NCI-H1105 treated with DMSO at 0.1 percent for 48 hours (cell line): Measurements from ENCODE around the gene CTIF.
A peak's percentile ranks its signal among the peaks of the same experiment; 100 is the strongest.

Source experiments
- DNase-seq: peaks from one replicate; lab custom pipeline; 2025; lab: John Stamatoyannopoulos, UW

Gene CTIF

DNA sequence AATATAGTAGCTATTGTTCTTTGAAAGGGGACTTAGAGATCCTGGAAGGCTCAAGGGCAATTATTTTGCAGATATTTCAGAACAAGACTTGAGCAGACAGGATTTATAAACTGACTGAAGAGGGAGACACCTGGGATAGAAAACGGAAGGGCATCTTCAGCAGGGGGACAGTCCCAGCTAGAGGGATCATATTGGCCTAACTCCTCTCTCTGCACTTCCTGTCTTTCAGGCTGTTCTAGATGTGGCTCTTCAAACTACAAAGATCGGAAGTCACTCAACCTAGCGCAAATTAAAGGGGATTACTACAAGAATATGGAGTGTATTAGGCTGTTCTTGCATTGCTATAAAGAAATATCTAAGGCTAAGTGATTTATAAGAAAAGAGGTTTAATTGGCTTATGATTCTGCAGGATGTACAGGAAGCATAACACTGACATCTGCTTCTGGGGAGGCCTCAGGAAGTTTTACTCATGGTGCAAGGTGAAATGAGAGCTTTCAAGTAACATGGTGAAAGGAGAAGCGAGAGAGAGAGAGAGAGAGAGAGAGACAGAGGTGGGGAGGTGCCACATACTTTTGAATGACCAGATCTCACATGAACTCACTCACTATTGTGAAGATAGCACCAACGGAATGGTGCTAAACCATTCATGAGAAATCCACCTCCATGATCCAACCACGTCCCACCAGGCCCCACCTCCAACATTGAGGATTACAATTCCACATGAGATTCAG lies 5.3 kb upstream of the CTIF start:
- no peak for DNase-seq

DNA sequence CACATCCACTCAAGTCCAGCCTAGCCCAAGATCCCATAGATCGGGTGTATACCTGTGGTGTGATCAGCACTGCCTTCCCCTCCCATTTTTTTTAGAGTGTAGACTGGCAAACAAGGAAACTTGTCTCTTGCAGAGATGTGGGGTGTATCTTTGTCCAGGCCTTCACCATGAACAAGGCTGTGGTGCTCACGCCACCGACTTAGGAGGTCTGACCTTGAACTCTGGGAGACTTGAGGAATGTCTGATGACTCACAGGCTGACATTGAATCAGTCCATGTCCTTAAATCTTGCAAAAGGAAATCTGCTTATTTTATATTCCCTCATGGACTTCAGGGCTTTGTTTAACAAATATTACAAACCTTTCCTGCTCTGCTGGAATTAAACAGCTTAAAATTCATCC lies 4.5 kb upstream of the CTIF start:
- no peak for DNase-seq

DNA sequence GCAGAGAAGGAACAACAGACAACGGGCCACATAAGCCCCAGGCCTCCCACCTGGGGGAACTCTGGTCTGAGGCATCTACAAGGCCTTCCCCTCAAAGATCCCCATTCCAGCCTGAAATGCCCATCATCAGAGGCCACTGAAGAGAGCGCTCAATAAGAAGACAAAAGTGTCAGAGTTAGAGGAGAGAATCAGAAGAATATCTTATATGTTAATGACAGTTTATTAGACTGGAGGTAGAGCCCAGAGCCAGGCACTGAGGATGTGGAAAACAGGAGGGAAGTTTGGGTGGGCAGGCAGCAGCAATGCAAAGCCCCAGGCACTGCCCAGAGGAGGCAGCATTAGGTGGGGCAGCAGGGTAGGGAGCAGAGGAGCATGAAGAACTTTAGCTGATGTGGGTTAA lies 2.9 kb upstream of the CTIF start:
- DNase-seq, result no peak

DNA sequence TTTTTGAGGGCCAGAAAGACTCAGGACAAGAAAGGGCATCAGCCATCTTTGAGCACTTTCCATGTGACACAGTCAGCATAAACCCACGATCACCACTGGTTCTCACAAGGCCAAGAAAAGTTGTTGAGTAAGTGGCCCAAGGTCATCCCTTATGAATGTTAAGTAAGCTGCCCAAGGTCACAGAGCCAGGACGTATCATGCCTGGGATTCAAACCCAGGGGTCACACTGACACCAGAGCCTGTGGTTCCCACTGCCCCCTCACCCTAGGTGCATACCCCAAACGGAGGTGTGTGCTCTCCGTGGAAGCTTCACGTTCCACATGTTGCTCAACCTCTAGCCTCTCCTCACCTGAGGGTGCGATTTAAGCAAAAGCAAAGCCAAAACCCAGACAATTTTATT lies 2.3 kb upstream of the CTIF start:
- no peak for DNase-seq

DNA sequence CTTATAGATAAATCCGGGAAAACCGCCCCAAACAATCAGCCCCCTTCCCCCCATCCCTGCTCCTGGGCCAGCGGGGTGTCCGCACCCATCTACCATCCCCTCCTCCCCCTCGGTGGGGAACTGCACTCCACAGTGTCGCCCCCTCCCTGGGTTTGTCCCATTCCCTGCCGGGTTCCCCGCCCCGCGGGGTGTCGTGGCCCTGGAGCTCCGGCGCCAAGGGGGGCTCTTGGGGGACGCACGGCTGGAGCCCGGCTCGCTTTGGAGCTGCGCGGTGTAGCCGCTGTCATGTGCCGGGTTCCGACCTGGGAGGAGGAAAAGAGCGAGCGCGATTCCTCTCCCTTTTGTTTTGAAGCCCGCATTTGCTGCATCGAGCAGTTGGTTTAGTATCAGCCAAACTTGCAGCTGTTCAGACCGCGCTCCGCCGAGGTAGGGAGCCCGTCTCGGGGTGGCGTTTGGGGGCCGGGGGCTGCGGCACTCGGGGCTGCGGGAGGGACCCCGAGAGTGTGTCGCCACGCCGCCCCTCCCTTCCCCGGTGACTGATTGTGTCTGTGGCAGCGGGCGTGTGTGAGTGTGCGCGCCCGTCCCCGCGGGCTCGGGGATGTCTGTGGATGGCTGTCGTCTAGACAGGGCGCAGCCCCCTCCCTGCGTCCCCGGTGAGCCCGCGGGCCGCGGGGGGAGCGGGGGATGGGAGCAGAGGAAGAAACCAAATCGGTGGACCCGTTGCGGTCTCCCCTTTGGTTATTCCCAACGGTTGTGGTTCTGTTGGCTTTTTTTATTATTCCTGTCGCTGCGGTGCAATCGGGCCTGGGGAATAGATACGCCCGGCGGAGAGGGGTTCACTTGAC lies 797 bp downstream of the CTIF start:
- peak; percentile 45 for DNase-seq

DNA sequence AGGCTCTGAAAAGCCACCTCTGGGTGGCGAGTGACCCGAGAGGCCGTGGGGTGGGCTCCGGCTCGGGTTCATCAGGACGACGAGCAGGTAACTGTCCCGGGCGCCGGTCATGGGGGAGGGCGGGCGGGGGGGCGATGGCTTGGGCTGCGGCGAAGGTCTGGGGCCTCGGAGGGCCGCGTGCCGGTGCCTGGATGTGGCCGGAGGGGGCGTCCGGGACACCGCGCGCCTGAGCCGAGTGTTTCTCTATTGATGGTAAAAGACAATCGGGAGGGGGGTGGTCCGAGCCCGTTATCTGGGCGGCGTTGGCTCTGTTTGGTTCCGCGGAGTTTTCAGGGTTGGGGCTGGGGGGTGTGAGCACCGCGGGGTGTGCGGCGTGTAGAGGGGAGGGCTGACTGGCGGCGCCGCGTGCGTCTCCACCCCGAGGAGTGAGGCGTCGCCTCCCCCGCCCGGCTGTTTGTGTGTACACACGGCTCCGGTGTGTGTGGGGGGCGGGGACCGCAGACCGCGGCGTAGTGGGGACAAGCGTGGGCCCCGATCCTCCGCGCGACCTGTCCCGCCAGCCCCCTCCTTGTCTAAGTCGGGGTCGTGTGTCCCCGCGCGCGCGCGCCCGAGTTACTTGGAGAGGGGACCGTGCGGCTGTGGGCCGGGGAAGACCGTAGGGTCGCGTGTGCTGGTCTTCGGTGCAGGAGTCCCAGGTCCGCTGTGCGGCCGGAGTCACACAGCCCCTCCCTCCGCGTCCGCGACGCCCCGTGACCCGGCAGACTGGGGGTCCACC lies 1.6 kb downstream of the CTIF start:
- DNase-seq, result peak; percentile 47

DNA sequence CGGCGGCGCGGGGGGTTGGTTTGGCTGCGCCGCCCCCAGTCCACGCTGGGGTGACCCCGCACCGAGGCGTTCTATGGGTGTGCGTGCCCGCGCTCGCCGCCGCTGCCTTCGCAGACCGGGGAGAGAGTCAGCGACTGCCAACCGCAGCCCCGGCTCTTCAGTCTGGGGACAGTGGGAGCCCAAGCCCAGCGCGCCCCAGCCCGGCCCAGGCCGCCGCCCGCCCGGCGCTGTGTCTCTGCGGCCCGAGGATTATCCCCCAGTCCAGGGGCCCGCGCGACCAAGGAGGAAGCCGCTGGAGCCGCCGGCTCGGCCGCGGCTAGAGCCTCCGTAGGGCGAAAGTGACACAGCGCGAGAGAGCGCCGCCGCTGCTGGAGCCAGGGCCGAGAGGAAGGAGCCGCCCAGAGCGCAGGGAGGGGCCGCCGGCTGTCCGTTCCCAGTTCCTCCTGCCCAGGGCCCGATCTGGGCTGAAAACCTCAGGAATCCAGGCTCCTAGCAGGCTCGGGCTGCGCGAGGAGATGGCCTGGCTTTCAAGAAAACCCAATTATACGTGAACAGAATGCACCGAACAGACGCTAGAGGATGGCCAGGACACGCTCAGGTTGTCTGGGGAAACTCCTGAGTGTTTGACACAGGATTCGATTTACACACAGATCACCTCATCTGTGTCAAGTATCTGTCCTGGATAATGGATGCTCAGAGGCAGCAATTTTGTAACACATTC lies 2.4 kb downstream of the CTIF start:
- DNase-seq, result peak; percentile 51

DNA sequence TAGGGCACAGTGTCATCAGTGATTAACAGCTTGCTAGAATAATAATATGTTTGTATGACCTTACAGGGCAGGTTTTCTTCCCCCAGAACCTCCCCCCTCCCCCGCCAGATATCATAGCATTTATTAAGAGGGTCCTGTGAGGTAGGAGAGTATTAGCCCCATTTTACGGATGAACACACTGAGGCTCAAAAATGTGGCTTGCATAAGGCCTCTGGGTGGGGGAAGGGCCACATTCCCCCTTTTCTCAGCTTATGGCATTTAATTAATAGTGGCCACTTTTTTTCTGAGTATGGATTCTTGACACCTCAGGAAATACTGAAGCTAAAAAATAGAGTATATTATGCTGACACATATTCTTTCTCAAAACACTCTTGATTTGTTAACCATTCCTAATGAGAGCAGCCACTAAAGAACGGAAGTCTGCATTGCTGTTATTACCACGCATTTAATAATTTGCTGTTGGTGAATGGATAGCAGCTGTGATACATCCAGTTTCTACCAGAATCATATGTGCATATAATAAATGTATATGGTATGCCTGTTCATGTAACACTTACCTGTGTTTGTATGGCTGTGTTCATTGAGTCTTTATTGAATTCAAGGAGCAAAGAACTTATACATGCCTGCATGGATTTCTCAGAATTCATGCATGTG lies 3.0 kb downstream of the CTIF start:
- no peak for DNase-seq

DNA sequence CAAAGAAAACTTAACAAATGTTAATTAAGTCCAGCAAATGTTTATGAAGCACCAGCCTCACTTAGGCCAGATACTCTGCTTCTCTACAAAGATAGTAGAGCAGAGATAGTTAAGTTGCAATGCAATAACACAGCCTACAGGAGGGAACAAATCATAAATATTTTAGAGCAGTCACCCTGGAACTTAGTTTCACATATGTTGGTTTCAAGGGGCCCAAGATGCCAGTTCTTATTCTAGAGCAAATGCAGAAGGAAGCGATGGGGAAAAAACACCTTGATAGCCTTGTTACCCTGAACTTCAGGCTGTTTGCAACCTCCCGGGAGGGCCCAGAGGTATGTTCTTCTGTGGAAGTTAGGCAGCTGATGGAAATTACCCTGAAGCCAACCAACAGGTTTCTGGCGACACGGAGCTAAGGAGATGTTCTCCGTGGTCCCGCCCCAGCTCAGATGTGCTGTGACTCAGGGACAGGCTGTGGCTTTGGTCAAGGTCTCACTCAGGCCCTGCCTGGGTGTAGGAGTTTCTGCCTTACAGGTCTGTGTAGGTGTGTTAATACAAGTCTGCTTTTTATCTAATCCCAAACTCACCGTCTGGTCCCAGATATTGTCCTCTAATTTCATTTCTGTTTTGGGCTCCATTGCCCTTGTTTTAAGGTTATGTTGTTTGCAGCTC lies 3.8 kb downstream of the CTIF start:
- DNase-seq, result no peak

DNA sequence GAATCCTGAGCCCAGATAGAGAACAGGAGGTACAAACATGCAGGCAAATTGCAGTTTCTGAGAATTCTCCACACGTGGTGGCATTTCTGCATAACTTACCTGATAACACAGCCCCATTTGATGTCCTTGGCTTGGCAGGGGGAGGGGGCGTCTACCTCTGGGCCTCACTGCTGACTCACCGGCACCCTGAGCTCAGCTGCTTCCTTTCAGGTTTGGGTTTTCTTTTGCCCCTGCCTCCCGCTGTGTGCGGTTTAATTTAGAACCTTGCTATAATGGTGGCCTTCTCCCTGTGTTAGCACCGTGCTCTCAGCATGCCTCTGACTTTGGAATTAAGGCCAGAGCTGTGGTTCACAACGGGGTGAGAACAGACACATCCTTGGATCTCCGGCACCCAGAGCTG lies 4.4 kb downstream of the CTIF start:
- no peak for DNase-seq

DNA sequence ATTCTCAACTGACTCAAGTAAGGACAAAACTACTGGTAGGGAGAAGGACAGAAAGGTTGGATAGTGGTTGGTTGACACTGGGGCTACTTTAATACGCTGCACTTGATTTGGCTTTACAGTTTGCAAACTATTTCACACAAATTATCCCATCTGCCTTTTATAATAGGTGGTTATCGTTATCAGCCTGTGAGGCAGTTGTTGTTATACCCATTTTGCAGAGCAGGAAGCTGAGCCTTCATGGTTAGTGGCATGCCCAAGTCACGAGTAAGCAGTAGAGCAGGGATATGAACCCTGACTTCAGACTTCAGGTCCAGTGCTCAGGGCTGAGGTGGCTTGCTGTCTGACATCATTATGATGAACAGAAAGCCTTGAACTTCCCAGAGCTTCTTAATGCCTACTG lies 5.3 kb downstream of the CTIF start:
- DNase-seq, result no peak

DNA sequence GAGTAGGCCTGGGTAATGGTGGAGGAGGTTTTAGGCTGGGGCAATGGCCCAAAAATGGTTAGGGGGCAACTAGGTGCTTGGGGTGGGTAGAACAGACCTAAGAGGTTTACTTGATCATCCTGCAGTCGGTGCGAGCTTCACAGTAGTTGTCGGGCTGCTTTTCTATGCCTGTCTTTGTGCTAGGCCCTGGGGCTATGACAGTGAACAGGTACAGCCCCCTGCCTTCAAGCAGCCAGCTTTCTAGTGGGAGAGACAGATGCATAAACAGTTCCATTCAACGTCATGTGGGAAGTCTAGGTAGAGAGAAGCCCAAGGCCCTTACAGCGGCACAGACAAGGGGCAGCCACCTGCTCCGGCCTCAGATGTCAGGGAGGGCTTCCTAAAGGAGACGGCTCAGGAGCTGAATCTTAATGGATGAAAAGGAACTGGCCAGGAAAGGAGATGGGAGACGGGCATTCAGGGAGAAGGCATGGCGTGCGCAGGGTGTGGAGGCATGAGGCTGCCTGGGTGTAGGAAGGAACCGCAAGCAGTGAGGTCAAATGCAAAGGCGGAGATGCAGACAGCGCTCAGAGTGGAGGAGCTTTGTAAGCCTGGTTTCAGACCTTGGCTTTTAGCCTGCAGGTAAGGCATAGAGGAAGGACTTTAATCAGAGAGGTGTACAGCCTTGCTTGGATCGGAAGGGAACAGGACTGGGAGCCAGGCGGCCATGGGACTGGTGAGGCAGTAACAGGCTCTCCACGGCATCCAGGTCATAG lies 6.0 kb downstream of the CTIF start:
- DNase-seq, result no peak

DNA sequence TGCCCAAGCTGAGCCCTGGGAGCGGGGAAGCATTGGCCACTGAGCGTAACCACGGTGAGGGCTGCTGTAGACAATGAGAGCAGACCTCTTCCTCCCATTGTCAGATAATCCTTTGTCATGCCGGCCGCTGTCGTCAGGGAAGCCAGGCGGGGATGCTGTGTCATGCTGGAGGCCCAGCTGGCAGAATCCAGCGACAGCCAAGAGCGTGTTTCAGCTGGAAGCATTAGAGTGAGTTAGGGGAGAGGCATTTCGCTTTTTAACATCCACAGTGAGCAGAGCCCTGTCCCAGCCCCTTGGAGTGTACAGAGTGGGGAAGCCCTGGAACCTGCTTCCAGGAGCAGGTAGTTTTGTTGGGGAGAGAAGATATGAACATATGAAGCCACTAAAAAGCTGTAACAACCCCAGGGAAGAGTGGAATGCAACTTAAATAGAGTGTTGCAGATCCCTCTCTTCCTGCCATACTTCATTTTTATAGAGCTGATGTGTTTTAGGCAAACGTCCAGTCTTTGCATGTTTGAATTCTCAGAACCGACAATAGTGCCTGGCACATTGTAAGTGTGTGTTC lies 7.0 kb downstream of the CTIF start:
- DNase-seq, result no peak

DNA sequence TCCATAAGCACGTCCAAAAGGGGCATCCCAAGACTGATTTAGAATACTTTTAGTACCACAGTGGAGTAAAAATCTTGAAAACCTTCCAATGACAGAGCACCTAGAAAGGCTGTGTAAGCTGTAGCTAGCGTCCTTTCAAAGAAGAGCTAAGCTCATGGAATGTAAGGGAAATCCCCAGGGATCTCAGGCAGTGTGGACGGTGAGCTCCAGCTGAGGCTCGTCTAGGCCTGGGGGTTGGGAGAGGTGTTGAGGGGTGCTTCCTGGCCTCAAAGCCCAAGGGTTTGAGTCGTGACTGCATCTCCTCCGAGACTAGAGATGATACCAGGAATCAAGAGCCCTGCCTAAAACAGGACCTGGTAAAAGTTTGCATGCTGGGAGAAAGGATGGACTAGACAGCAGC lies 7.6 kb downstream of the CTIF start:
- no peak for DNase-seq

DNA sequence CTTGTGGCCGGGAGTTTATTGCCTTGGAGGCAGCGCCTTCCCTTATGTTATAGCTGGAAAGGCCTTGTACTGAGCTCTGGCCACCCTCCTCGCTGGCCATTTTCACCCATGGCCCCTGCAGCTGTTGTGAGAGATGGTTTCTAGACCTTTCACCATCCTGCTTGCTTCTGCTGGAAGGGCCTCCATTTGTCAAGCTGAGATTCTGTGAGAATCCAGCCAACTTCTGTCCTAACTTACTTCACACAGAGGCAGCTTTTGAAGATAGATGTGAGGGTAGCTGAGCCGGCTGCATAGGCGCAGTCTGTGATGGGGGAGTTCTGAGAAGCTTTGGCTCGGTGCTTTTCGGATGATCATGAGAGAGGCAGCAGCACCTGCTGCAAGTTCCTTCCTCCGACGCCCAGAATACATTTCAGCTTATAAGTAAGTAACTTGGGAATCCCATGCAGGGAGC lies 8.7 kb downstream of the CTIF start:
- DNase-seq, result no peak

DNA sequence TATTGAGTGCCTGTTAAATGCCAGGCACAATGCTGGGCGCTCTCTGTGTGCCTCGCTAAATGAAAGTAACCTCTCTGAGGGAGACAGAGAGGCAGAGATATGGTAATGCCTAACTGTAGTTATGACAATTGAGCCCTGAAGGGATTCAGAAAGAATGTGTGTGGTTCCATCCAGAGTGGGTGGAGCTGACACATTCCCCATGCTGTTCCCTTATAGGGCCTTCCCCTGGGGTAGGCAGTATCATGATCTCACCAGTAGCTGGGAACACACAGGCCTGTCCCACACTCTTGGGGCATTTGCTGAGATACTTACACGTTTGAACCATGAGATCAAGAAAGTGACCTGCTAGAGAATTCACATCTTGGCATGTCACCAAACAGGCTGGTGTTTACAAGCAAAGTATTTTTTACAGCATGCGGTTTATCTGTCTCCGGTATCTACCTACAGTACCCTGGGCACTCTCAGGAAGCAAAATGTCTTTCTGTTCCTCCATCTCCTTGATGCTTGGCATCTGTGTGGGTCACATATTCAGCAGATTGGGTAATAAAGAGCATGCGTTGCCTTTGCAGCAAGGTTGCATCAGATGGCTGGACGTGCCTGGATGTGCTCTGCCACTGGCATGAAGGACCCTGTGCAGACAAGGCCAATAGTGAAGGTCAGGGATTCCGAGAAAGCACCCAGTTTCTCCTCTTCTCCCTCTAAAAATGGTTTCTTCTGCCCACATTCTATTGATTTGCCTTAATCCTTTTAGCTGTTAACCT lies 9.4 kb downstream of the CTIF start:
- DNase-seq, result no peak

DNA sequence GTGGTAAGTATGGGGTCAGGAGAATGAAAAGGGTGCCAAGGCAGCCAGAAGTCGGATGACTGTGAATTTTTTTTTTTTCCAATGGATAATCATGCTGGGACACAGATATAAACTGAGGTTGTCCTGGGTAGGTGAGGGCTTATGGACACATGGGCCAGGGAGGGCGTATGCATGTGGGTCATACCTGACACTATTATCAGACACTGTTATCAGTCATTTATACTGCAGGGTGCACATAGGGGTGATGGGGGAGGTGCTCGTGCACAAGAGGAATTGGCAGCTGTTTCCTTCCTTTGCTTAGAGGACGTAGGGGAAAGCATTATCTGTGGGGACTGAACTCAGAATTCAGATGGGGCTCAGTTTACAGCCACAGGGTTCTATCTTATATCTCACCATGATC lies 10.1 kb downstream of the CTIF start:
- no peak for DNase-seq

DNA sequence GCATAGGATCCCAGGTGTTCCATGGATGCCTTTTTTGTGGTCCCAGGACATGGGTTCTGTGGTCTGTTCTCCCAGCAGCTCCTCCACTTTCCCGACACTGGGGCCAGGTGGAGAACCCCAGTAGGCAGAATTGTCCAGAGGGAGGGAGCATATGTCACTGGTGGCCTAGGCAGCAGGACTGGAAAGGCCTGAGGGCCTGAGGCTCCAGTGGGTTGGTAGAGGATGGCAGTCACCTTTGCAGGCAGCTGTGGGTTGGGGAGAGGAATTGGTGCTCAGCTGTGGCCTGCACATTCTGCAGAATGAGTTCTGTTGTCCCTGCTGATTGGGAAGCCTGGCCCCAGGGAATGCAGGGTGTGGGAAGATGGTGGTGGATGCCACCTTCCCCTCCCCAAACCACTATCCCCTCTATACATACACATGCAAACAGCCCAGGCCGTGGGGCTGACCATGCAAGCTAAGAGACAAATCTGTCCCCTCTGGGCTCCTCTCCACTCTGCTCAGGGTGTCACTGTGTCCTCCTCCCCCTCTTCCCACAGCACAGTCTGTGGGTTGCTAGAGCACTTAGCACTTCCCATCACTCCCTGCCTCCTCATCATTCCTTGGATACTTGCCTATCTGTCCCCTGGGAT lies 11.4 kb downstream of the CTIF start:
- no peak for DNase-seq

DNA sequence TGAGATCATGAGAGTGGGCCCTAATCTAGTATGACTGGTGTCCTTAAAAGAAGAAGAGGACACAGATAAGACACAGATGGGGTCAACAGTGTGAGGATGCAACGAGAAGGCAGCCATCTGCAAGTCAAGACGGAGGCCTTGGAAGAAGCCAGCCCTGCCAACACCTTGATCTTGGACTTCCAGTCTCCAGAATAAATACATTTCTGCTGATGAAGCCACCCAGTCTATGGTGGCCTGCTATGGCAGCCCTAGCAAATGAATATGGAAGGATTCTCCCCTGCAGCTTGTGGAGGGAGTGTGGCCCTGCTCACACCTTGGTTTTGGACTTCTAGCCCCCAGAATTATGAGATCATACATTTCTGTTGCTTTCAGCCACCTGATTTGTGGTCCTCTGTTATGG lies 12.3 kb downstream of the CTIF start:
- no peak for DNase-seq
